Measurements from ENCODE around the gene DLGAP1. TPM values are rescaled to one million over a fixed set of nuclear protein-coding genes. Genes with fewer than 3 reads are reported as not detected.

DLGAP1 gene
- total and polyA plus RNA-seq, 10 of the 15 experiments (the other 5 are each of a cell fraction or from before 2014, with no cell fraction given): 0.23 to 27.6 (median 1.9) TPM

GRCh38 chr18:3596637-3597384 is 858.3 kb downstream of the DLGAP1 start:
- peaks cover 37% of the 10 kb centered on the region for H3K4me1 ChIP-seq (ENCODE audit: control insufficient read depth, insufficient read depth, low read length)
- RAD21 ChIA-PET (ENCODE audit: unreplicated experiment): interaction anchor here (1.2 to 5.5 kb wide), 12 partner anchors 7 to 399 kb away, joined by 3 to 56 read pairs (median 11); no protein-coding TSS in a partner anchor
- H3K79me2 ChIP-seq (ENCODE audit: control insufficient read depth, insufficient read depth, low read length): no peaks in the 10 kb centered on the region
- DNase-seq (ENCODE audit: low read depth, low spot score): no peak
- CTCF ChIA-PET: interaction anchor here (0.6 to 5.2 kb wide), 17 partner anchors 8 to 333 kb away, joined by 3 to 96 read pairs (median 4); no protein-coding TSS in a partner anchor
- POLR2A ChIA-PET: interaction anchor here (0.7 to 1.5 kb wide), 3 partner anchors 9 to 677 kb away, joined by 3 to 5 read pairs (median 5); no protein-coding TSS in a partner anchor
- peak overlapping the region; percentile 41 for H3K9ac ChIP-seq (ENCODE audit: control insufficient read depth, insufficient read depth, low read length)
- intact Hi-C loops (cut with micrococcal nuclease; ENCODE audit: unreplicated experiment) (no loop called here), in situ Hi-C loops (cut with MboI) (loop anchor here (5.0 to 10.0 kb wide), 3 partner anchors 145 to 622 kb away; partner anchors contain the start of gene TGIF1)
- H3K9me3 ChIP-seq (replicated peaks; ENCODE audit: control insufficient read depth, insufficient read depth, low read length): no peaks in the 10 kb centered on the region
- peak overlapping the region; percentile 90 for H3K27ac ChIP-seq (ENCODE audit: control insufficient read depth, insufficient read depth)
- H3K4me2 ChIP-seq (ENCODE audit: control insufficient read depth, insufficient read depth): peak overlapping the region; percentile 58
- H2AFZ ChIP-seq (ENCODE audit: control insufficient read depth, low read depth, low read length): peak overlapping the region; percentile 83
- H4K20me1 ChIP-seq (ENCODE audit: control insufficient read depth, insufficient read depth): no peaks in the 10 kb centered on the region
- FAIRE-seq: peak; percentile 73
- H3K4me3 ChIP-seq: peak overlapping the region; percentile 43
- SMC1A ChIA-PET (ENCODE audit: uncharacterized antibody, unreplicated experiment): interaction anchor here (0.6 to 5.4 kb wide), 17 partner anchors 9 to 389 kb away, joined by 3 to 59 read pairs (median 6); no protein-coding TSS in a partner anchor
- ATAC-seq: peak; percentile 54
- H3K36me3 ChIP-seq (ENCODE audit: control insufficient read depth in 2 of 2, insufficient read depth in 2 of 2, low read length in 1 of 2): no peaks in the 10 kb centered on the region
- no peaks in the 10 kb centered on the region for H3K27me3 ChIP-seq (replicated peaks in 1 of 2; ENCODE audit: control insufficient read depth in 2 of 2, insufficient read depth in 2 of 2, low read length in 1 of 2)
- WGBS (ENCODE audit: insufficient coverage, insufficient replicate concordance, low lambda C conversion rate, missing lambda C conversion rate): 22% methylated on average over 17 of the region's 17 CpGs
- BruUV-seq (replicated peaks): no TSS peak
- TF ChIP-seq BHLHE40 (IDR thresholded peaks at IDR 0.05; ENCODE audit: borderline replicate concordance in 1 of 2, low read depth in 2 of 2, low read length in 1 of 2) (no peak), JUND (IDR thresholded peaks at IDR 0.05; ENCODE audit: low read depth, low read length) (no peak), BACH1 (IDR thresholded peaks at IDR 0.05; ENCODE audit: borderline replicate concordance) (peak; percentile 95), ZBED1 (IDR thresholded peaks at IDR 0.05; ENCODE audit: borderline replicate concordance) (no peak), MYB (IDR thresholded peaks at IDR 0.05; ENCODE audit: borderline replicate concordance, low read depth, low read length) (no peak), MXI1 (IDR thresholded peaks at IDR 0.05; ENCODE audit: low read depth, low read length) (no peak), ELK1 (IDR thresholded peaks at IDR 0.05; ENCODE audit: low read depth, low read length) (no peak), RCOR1 (conservative IDR thresholded peaks at IDR 0.05; ENCODE audit: low read depth, low read length) (no peak), JUNB (IDR thresholded peaks at IDR 0.05) (no peak), CREM (IDR thresholded peaks at IDR 0.05; ENCODE audit: low read depth) (no peak; the same call in 1 of the 2 replicates), TAF1 (IDR thresholded peaks at IDR 0.05; ENCODE audit: borderline replicate concordance, low read depth, low read length) (no peak), CBX3 (IDR thresholded peaks at IDR 0.05; ENCODE audit: borderline replicate concordance, low read depth) (no peak), CHD1 (IDR thresholded peaks at IDR 0.05; ENCODE audit: low read depth, low read length) (no peak), FOXM1 (IDR thresholded peaks at IDR 0.05; ENCODE audit: low read depth, low read length) (no peak), SMARCA5 (IDR thresholded peaks at IDR 0.05) (peak; percentile 66; the same call in 1 of the 2 replicates), BCLAF1 (IDR thresholded peaks at IDR 0.05) (no peak), SRF (IDR thresholded peaks at IDR 0.05; ENCODE audit: low read depth in 2 of 2, low read length in 2 of 2) (no peak), IRF5 (IDR thresholded peaks at IDR 0.05; ENCODE audit: borderline replicate concordance) (no peak), NRF1 (conservative IDR thresholded peaks at IDR 0.05; ENCODE audit: low read depth, low read length) (no peak)
